NCI-H69 (cell line): ENCODE data around the gene CCT2.

Experiments
- DNase-seq: peaks from one replicate; lab custom pipeline; 2025; lab: John Stamatoyannopoulos, UW

Gene CCT2

DNA sequence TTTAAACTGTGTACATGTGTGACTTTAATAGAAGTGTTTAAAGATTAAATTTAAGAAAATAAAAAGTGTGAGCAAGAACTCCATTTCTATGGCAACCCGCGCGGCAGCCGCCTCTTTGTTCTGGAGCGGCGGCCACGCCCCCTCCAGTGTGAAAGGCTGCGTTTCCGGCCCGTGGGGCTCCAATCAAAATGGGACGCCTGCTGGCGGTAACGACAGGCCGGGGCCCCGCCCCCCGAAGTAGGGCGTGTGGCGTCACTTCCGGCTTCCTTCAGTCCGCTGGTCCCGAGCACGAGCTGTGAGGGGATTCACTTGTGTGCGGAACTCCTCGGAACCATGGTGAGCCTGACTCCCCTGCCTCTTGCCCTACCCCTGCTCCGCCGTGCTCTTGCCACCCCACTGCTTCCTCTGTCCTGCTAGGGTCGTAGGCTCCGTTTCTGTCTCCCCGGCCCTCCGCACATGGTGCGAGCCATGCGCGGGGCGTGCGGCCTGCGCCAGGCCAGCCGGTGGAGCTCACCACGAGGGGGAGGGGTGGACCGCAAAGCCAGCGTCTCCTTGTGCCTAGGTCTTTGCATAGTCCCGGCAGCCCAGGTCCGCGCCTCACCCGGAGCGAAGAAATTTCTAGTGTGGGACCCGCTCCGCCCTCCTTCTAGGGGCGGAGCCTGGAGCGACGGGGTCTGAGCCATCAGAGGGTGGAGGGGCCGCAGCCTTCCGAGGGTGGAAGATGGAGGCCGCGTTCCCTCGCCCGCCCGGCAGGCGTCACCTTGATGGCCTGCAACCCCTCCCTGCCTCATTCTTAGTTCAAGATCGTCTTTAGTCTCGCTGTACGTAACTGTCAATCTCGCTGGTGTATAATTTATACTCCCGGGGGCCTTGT, at the start of gene CCT2:
TSS of gene CCT2 (plus strand) at position 271 of the 874 bp plus-strand sequence. CDS start at position 334, 63 bp downstream.
- peak; percentile 95 for DNase-seq

GRCh38 chr12:69540987-69541386, 44.3 kb upstream of the CCT2 start:
- DNase-seq: no peak

DNA sequence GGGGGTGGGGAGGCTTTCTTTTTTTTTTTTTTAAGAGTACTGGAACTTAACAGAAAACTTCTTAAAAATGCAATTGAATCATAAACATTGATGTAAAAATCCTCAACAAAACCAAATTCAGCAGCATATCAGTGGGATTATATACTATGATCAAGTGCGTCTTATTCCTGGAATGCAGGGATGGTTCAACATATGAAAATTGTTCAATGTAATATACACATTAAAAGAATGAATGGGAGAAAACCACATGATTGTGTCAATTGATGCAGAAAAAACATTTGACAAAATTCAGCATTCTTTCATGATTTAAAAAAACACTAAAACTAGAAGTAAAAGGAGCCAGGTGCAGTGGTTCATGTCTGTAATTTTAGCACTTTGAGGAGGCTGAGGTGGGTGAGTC, 41.2 kb upstream of the CCT2 start:
- no peak for DNase-seq

- DNase-seq: no peak
Observed at GRCh38 chr12:69545081-69545480, 40.2 kb upstream of the CCT2 start.

DNA sequence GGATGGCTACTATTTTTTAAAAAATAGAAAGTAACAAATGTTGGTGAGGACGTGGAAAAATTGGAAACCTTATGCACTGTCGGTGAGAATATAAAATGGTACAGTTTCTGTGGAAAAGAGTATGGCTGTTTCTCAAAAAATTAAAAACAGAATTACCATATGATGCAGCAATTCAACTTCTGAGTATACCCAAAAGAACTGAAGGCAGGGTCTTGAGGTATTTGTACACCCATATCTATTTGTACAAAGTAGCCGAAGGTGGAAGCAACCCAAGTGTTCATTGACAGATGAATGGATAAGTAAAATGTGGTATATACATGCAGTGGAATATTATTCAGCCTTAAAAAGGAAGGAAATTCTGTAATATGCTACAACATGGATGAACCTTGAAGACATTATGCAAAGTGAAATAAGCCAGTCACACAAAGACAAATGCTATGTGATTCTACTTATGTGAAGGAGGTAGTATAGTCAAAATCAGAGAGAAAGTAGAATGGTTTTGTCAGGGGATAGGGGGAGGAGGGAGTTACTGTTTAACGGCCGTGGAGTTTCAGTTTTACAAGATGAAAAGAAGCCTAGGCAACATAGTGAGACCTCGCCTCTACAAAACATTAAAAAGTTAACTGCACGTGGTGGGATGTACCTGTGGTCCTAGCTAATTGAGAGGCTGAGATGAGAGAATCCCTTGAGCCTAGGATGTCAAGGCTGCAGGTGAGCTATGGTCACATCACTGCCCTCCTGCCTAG, 38.4 kb upstream of the CCT2 start:
- DNase-seq: no peak

- peak; percentile 11 for DNase-seq
Observed at GRCh38 chr12:69548687-69549086, 36.6 kb upstream of the CCT2 start.

GRCh38 chr12:69550569-69551350, 34.5 kb upstream of the CCT2 start:
- no peak for DNase-seq

GRCh38 chr12:69553628-69554248, 31.5 kb upstream of the CCT2 start:
- peak; percentile 76 for DNase-seq

GRCh38 chr12:69555461-69555860, 29.8 kb upstream of the CCT2 start:
- DNase-seq: no peak

DNA sequence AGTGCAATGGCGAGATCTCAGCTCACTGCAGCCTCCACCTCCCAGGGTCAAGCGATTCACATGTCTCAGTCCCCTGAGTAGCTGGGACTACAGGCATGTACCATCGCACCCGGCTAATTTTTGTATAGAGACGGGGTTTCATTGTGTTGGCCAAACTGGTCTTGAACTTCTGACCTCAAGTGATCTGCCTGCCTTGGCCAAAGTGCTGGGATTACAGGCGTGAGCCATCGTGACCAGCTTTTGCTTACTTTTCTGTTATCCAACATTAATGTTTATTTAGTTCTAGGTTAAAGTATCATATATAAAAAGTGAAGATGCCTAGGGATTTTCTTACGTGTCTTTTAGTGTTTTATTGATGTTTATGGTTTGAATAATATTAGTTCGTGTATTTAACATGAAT, 28.9 kb upstream of the CCT2 start:
- no peak for DNase-seq

DNA sequence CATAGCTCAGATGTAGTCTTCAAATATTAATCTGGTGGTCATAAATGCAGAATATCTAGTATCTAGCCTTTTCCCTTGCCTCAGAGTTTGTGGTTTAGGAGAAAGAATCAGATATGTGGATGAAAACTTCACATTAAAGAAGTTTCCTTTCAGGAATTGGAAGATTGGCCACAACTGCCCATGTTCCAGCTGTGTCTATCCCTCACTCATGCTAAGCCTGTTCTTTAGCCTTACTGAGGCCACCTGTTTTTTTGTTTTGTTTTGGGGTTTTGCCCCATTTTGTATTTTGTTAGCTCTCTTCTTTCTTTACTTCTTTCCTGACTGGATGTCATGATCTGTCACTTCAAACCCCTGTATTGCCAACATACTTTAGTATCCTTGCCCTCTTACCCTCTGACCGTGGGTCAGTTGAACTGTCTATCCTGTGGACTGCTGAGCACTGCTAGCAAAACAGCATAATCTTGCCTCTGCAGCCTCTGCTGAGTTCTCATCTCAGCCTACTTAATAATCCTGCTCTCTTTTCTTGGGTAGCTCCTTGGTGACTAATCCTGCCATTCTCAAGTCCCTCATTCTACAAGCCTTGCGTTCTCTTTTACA, 22.0 kb upstream of the CCT2 start:
- DNase-seq: no peak

DNA sequence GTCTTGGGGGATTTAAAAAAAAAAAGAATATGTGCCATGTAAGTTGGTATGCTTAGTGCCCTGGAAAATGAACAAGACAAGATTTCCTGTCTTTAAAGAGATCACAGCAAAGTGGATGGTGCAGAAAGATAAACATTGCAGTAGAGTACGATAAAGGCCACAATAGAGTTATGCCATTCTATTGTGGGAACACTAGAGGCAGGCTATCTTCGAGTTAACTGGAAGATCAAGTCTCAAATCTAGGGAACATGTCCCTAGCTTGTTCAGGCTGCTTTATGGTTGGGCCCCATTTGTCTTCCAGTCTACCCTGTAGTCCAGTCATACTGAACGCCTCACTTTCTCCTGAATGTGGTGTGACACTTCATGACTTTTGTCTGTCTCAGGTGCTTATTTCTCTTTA, 18.7 kb upstream of the CCT2 start:
- no peak for DNase-seq

- DNase-seq: no peak
Observed at GRCh38 chr12:69569236-69569635, 16.0 kb upstream of the CCT2 start.

DNA sequence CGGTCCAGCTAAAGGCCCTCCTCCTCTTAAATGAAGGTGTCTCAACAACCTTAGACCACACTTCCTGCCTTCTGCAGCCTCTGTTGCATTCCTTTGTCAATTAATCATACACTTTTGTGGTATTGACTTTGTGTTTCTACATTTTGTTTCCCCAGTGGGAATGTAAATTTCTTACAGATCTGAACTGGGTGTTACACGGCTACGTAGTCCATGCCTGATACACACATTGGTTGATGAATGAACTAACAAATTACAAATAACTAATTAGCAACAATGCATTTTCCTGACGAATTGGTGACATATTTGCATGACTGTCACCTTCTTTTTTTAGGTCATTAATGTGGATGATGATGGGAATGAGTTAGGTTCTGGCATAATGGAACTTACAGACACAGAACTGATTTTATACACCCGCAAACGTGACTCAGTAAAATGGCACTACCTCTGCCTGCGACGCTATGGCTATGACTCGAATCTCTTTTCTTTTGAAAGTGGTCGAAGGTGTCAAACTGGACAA, 15.2 kb upstream of the CCT2 start:
- DNase-seq: no peak

DNA sequence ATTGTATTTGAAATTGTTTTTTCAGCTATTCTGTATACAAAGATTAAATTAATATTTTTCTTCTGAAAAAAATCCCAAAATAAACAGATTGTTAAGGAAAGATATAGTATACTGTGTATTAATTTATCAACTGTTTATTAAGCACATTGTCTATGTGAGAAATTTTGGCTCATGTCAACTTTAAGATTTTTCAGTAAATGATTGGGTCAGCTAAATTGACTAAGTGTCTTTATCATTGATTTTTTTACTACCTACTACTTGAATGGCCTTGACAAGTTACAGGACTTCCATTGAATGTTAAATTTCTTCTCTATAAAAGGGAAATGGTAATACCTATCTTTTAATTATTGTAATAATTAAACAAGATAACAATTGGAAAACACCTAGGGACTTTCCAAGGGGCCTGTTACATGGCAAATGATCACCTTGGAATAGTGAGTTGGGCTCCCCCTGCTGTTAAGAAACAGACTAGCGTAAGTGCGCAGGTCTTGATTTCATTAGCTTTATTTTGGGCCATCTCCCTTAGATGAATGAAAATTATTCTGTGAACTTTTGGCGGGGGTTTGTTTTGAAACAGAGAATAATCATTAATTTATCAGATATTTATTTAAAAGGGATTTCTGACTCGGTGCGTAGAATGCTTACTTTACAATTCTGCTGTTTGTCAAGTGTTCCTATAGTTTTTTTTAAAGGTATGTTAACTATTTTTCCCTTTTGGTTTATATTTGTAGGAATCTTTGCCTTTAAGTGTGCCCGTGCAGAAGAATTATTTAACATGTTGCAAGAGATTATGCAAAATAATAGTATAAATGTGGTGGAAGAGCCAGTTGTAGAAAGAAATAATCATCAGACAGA, 14.5 kb upstream of the CCT2 start:
- DNase-seq: peak; percentile 66

- DNase-seq: no peak
Observed at GRCh38 chr12:69575346-69575745, 9.9 kb upstream of the CCT2 start.

DNA sequence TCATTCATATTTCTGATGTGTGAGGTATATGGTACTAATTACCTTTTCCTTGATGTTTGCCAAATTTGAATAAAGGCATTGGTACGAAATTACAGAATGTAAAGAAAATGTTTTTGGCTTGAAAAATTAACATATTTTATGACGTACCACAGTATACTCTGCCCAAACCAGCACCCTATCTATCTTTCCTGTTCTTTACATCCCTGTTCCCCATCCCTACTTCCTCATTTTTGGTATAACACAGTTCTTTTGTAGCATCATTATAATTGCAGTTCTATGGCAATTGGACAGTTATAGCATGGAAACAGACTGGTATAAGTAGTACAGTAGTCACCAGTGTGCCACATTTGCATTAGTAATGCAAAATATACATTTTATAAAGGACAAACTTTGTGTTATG, 7.0 kb upstream of the CCT2 start:
- DNase-seq: no peak

GRCh38 chr12:69579029-69579428, 6.2 kb upstream of the CCT2 start:
- no peak for DNase-seq

- DNase-seq: no peak
Observed at GRCh38 chr12:69580074-69580473, 5.2 kb upstream of the CCT2 start.

DNA sequence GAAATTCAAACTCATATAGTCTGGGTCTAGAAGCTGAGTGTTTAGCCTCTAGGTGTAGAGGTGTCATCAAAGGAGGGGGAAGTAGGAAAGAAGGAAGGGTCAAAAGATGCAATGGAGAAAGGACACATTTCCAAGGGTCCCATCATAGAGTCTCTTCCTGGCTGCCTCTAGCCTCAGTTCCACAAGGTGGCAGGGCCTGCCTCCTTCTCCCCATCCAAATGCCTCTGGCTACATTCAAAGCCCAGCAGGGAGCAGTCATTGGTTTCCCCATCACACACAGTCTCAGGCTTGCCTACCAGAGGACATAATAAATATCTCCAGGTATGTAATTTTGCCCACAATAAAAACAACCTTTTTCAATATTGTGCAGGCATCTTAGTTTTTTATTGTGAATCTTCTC, 2.1 kb upstream of the CCT2 start:
- DNase-seq: peak; percentile 36
